A204.1 (cell line): ENCODE results near the gene SCRN2.

ENCODE experiments used
- FAIRE-seq: peaks from 2 replicates; lab custom pipeline; 2012; peaks lifted over from hg19 to GRCh38; lab: Jason Lieb, UNC

Gene SCRN2

GRCh38 chr17:47840742-47841487 is at the start of gene SCRN2:
Gene SCRN2, minus strand, starts transcription at chr17:47841273. Its CDS starts 430 bp downstream, at chr17:47840843.
- FAIRE-seq, result peak; percentile 19

GRCh38 chr17:47889734-47890529 is 48.9 kb upstream of the SCRN2 start:
- no peak for FAIRE-seq

GRCh38 chr17:47888293-47888692 is 47.2 kb upstream of the SCRN2 start:
- FAIRE-seq, result no peak

- no peak for FAIRE-seq
Observed at GRCh38 chr17:47884905-47885730, 44.0 kb upstream of the SCRN2 start.

- no peak for FAIRE-seq
Observed at GRCh38 chr17:47884427-47884740, 43.3 kb upstream of the SCRN2 start.

GRCh38 chr17:47883589-47884426 is 42.7 kb upstream of the SCRN2 start:
- FAIRE-seq, result no peak

- FAIRE-seq, result no peak
Observed at GRCh38 chr17:47882695-47883588, 41.9 kb upstream of the SCRN2 start.

- FAIRE-seq, result no peak
Observed at GRCh38 chr17:47882247-47882646, 41.2 kb upstream of the SCRN2 start.

GRCh38 chr17:47879776-47880454 is 38.8 kb upstream of the SCRN2 start:
- FAIRE-seq, result no peak

- no peak for FAIRE-seq
Observed at GRCh38 chr17:47879028-47879585, 38.0 kb upstream of the SCRN2 start.

- FAIRE-seq, result no peak
Observed at GRCh38 chr17:47878203-47879027, 37.3 kb upstream of the SCRN2 start.

- no peak for FAIRE-seq
Observed at GRCh38 chr17:47877368-47878034, 36.4 kb upstream of the SCRN2 start.

- FAIRE-seq, result no peak
Observed at GRCh38 chr17:47875011-47875985, 34.2 kb upstream of the SCRN2 start.

GRCh38 chr17:47873200-47874090 is 32.4 kb upstream of the SCRN2 start:
- FAIRE-seq, result no peak

- FAIRE-seq, result no peak
Observed at GRCh38 chr17:47872651-47873161, 31.6 kb upstream of the SCRN2 start.
